Kidney (tissue), 14 donors: Measurements from ENCODE around the gene ZGPAT. TPM values are rescaled to one million over a fixed set of nuclear protein-coding genes. Genes with fewer than 3 reads are reported as not detected.

Source experiments
- DNase-seq, 5 donors: peaks; one replicate each; pipeline ENCODE4 v3.0.0-alpha.2; 2013 to 2020
- FAIRE-seq: peaks from 2 replicates; lab custom pipeline; 2012; peaks lifted over from hg19 to GRCh38; lab: Jason Lieb, UNC
- H3K27ac ChIP-seq, 2 donors: one replicate each; pipeline ENCODE4 v1.7.0; 2013; ENCODE audit warnings: low read depth in 2 of 2, low read length in 2 of 2, inconsistent platforms in 1 of 2
- H3K27me3 ChIP-seq: one replicate; pipeline ENCODE4 v1.7.1; 2013; ENCODE audit warnings: low read length, inconsistent platforms; ENCODE audit not compliant: control insufficient read depth, insufficient read depth
- H3K36me3 ChIP-seq, 3 donors: one replicate each; pipeline versions ENCODE4 v1.7.0 to v1.7.1; 2013; ENCODE audit warnings: low read length in 3 of 3, control low read depth in 1 of 3, inconsistent platforms in 1 of 3; ENCODE audit not compliant: insufficient read depth in 3 of 3, control insufficient read depth in 2 of 3
- H3K4me1 ChIP-seq, 3 donors: one replicate each; pipeline versions ENCODE4 v1.7.0 to v1.7.1; 2013; ENCODE audit warnings: low read length in 3 of 3, inconsistent platforms in 1 of 3, low read depth in 1 of 3; ENCODE audit not compliant: control insufficient read depth in 2 of 3, insufficient read depth in 2 of 3
- H3K4me3 ChIP-seq, 3 donors: one replicate each; pipeline versions ENCODE4 v1.7.0 to v1.8.1; 2013; ENCODE audit warnings: low read length in 3 of 3, control low read depth in 1 of 3, inconsistent platforms in 1 of 3
- H3K9ac ChIP-seq, 3 donors: one replicate each; pipeline versions ENCODE4 v1.7.0 to v1.7.1; 2013; ENCODE audit warnings: low read length in 3 of 3, control low read depth in 1 of 3, inconsistent platforms in 1 of 3
- H3K9me3 ChIP-seq, 3 donors: one replicate each; pipeline versions ENCODE4 v1.7.0 to v1.7.1; 2013; ENCODE audit warnings: low read length in 3 of 3, control low read depth in 1 of 3, inconsistent platforms in 1 of 3; ENCODE audit not compliant: control insufficient read depth in 2 of 3, insufficient read depth in 1 of 3
- intact Hi-C: fragments of 100-400 bp; cut with DNase I; formaldehyde crosslinking; loops from one replicate; pipeline ENCODE4 v1.11.1; 2022
- polyA plus RNA-seq: library from polyadenylated mRNA; stranded (reverse); fragments of 350-450 nt; fragmentation: Illumina TruSeq; extraction: RNeasy Lipid Tissue Mini Kit (QIAGEN cat#74804); gene quantifications from one replicate; pipeline ENCODE4 v1.2.3, GENCODE V29; 2014; ENCODE audit warnings: low read depth, low replicate concordance; ENCODE audit not compliant: insufficient read depth
- total RNA-seq: library from RNA; stranded (reverse); fragmentation: NEBNext Ultra II Directional; extraction: Animal tissue kit (Norgen Biotek cat#: 25700); gene quantifications from one replicate; pipeline ENCODE4 v1.2.1, GENCODE V29; 2021
- TF ChIP-seq, protein P1 (sequence below): IDR thresholded peaks from 3 replicates; pipeline ENCODE4 v1.5.1; 2012; ENCODE audit warnings: mild to moderate bottlenecking, moderate library complexity, borderline replicate concordance; ENCODE audit not compliant: insufficient read depth; ENCODE audit errors: extremely low read depth
- donor health status: control.
- donor health status: control.
- donor health status: control.
- donor health status: control.
- donor health status: control.
- donor health status: DM: yes; HTN: yes; CAD: no.
- donor health status: Normal renal cell carcinoma (clear cell type).

ZGPAT gene
- total and polyA plus RNA-seq, 2 donors from 2014 or later, result 30.5 to 39.6 TPM

DNA sequence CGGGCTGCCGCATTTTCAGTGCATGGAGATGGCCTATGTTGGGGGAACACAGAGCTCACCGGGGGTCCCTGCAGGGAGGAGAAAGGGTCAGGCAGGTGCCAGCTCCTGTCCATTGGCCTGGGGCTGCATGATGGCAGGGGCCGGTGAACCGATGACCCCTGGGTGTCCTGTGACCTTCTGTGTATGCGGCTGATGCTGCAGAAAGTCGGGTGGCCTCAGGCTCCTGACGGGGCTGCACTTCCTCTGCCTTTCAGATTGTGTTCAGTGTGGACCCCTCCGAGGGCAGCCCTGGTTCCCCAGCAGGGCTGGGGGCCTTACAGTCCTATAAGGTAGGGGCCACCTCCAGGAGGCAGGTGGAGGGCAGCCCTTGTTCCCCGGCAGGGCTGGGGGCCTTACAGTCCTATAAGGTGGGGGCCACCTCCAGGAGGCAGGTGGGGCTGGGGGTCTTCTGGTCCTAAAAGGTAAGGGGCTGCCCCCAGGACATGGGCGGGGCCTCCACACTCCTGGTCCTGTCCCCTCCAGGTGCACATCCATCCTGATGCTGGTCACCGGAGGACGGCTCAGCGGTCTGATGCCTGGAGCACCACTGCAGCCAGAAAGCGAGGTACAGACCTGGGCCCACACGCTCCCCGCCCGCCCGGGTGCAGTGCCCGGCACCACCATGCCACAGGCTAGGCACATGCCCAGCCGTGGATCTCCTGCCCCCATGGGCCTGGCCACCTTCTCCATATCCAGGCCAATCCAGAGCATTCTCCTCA, 22.4 kb upstream of the ZGPAT start:
- Histone ChIP-seq H3K27me3 (no peaks in the 10 kb centered on the region), H3K9ac (no peak overlapping the region), H3K4me3 (no peak overlapping the region), H3K27ac (peak overlapping the region; percentile 92), H3K9me3 (no peaks in the 10 kb centered on the region), H3K36me3 (no peaks in the 10 kb centered on the region), H3K4me1 (peaks cover 0 to 32% (median 5%) of the 10 kb centered on the region in 3 donors)
- no peak for FAIRE-seq
- intact Hi-C loops, result no loop called here
- TF ChIP-seq, protein P1, sequence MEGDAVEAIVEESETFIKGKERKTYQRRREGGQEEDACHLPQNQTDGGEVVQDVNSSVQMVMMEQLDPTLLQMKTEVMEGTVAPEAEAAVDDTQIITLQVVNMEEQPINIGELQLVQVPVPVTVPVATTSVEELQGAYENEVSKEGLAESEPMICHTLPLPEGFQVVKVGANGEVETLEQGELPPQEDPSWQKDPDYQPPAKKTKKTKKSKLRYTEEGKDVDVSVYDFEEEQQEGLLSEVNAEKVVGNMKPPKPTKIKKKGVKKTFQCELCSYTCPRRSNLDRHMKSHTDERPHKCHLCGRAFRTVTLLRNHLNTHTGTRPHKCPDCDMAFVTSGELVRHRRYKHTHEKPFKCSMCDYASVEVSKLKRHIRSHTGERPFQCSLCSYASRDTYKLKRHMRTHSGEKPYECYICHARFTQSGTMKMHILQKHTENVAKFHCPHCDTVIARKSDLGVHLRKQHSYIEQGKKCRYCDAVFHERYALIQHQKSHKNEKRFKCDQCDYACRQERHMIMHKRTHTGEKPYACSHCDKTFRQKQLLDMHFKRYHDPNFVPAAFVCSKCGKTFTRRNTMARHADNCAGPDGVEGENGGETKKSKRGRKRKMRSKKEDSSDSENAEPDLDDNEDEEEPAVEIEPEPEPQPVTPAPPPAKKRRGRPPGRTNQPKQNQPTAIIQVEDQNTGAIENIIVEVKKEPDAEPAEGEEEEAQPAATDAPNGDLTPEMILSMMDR, result no peak
- DNase-seq, result peak in 1 of 5 donors; percentile 82

DNA sequence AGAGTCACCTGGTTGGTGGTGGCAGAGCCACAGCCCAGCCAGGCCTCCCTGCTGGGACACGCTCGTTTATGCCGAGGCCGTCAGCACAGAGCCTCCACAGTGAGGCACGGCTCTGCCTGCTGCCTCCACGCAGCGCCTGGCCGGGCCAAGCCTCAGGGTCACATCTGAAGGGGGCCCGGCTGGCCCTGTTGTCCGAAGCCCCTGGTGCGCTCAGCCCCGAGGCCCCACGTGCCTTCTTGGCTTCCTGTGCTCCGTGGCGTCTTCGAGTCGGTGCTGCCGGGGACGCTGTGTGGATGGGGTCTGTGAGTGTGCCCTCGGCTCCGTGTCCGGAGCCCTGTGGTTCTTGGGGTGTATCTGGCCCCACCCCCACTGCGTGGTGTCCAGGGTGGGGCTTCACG, 21.7 kb upstream of the ZGPAT start:
- TF ChIP-seq, protein P1, result no peak
- Histone ChIP-seq H3K36me3 (no peaks in the 10 kb centered on the region), H3K27me3 (no peaks in the 10 kb centered on the region), H3K4me1 (peaks cover 0 to 32% (median 5%) of the 10 kb centered on the region in 3 donors), H3K27ac (peak overlapping the region; percentile 92), H3K4me3 (no peak overlapping the region), H3K9ac (peak overlapping the region in 1 of 3 donors; percentile 7), H3K9me3 (no peaks in the 10 kb centered on the region)
- FAIRE-seq (no peak), DNase-seq (no peak)
- intact Hi-C loops, result no loop called here

DNA sequence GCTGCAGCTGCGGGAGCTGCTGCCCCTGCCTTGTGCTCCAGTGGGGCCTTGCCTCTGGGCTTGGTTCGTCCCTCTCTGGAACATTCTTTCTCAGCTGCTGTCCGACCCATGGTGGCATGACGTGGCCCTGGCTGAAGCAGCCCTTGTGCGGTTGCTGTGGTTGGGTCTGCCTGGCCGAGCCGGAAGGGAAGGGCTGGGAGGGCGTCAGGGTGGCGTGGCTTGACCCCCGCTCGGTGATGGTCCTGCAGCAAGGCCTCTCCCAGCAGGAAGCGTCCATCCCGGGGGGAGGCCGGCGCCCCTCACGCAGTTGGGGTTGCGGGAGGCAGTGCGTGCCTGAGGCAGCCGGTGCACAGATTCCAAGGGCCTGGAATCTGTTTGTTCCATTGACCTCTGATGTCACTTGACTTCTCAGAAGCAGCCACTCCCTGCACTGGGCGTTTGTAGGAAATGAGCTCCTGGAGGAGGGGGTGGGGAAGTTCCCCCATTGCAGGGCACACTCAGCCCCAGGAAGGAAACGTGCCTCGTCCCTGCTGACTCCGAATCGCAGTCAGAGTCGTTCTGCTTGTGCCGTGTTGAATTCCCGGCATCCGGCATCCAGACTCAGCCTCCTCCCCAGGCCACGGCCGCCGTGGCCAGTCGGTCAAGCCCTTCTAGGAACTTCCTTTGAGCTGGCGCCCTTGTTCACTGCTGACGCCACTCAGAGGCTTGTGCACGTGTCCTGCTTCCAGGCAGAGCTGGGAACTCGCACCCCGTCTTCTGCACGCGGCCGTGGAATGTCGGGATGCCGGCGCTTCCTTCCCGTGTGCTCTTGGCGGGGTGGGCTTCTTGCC, 21.1 kb upstream of the ZGPAT start:
- H3K9ac ChIP-seq, result peak overlapping the region in 1 of 3 donors; percentile 7
- H3K9me3 ChIP-seq, result no peaks in the 10 kb centered on the region
- H3K4me3 ChIP-seq, result no peak overlapping the region
- H3K36me3 ChIP-seq, result no peaks in the 10 kb centered on the region
- H3K4me1 ChIP-seq, result peaks cover 0 to 31% (median 5%) of the 10 kb centered on the region in 3 donors
- TF ChIP-seq, protein P1, result no peak
- peak overlapping the region; percentile 92 for H3K27ac ChIP-seq
- H3K27me3 ChIP-seq, result no peaks in the 10 kb centered on the region
- intact Hi-C loops, result no loop called here
- FAIRE-seq (no peak), DNase-seq (peak; percentile 51 to 97 (median 65))
